H1 (cell line): ENCODE data around the gene JADE1. TPM values are rescaled to one million over a fixed set of nuclear protein-coding genes. Genes with fewer than 3 reads are reported as not detected.

Experiments
- CTCF ChIA-PET: fragments of 300-600 bp; sonication (Branson Sonifier 250); formaldehyde crosslinking; loops from one replicate; lab custom pipeline; 2021; ENCODE audit not compliant: partially characterized antibody; lab: Charles Lee
- POLR2A ChIA-PET: fragments of 300-600 bp; sonication (Branson Sonifier 250); formaldehyde crosslinking; loops from one replicate; lab custom pipeline; 2021; ENCODE audit warnings: inconsistent platforms; ENCODE audit not compliant: partially characterized antibody; lab: Charles Lee
- DNase-seq, 2 experiments: peaks; one replicate each; pipeline versions ENCODE4 v3.0.0 to v3.0.0-alpha.2; 2010 to 2022; ENCODE audit warnings: low spot score in 2 of 2, low read depth in 1 of 2, mixed read lengths in 1 of 2
- FAIRE-seq: peaks from 2 replicates; lab custom pipeline; 2011; peaks lifted over from hg19 to GRCh38; lab: Jason Lieb, UNC
- H2AFZ ChIP-seq: 2 replicates; pipeline ENCODE4 v1.8.1; 2012; ENCODE audit warnings: low read length, inconsistent platforms
- H2AK5ac ChIP-seq: 2 replicates; pipeline ENCODE4 v1.6.1; 2013; ENCODE audit warnings: low read depth, low read length
- H2BK120ac ChIP-seq: replicated peaks from 2 replicates; pipeline ENCODE3; 2013; ENCODE audit warnings: low read depth, low read length, inconsistent platforms
- H2BK12ac ChIP-seq: 2 replicates; pipeline ENCODE4 v1.6.1; 2013; ENCODE audit warnings: low read depth, low read length
- H2BK15ac ChIP-seq: 2 replicates; pipeline ENCODE4 v1.6.1; 2013; ENCODE audit warnings: low read length
- H2BK20ac ChIP-seq: 2 replicates; pipeline ENCODE4 v1.6.1; 2013; ENCODE audit warnings: low read length
- H2BK5ac ChIP-seq: 2 replicates; pipeline ENCODE4 v1.6.1; 2013; ENCODE audit warnings: low read depth, low read length
- H3K14ac ChIP-seq: 2 replicates; pipeline ENCODE4 v1.6.1; 2013; ENCODE audit warnings: inconsistent platforms; ENCODE audit not compliant: insufficient read length
- H3K18ac ChIP-seq: 2 replicates; pipeline ENCODE4 v1.6.1; 2013; ENCODE audit warnings: low read length; ENCODE audit errors: extremely low read depth
- H3K23ac ChIP-seq: 2 replicates; pipeline ENCODE4 v1.6.1; 2013; ENCODE audit warnings: inconsistent platforms; ENCODE audit not compliant: insufficient read length
- H3K23me2 ChIP-seq: 2 replicates; pipeline ENCODE4 v1.6.1; 2013; ENCODE audit warnings: low read depth, low read length
- H3K27ac ChIP-seq: 2 replicates; pipeline ENCODE4 v1.6.1; 2011; ENCODE audit warnings: low read depth, low read length, inconsistent platforms
- H3K27me3 ChIP-seq, 4 experiments: replicated peaks in 1 of 4; 1 replicate in 1 of 4; 2 replicates in 3 of 4; pipeline versions ENCODE4 v1.6.1 to v1.8.1; 2011 to 2013; ENCODE audit warnings: low read length in 3 of 4, mild to moderate bottlenecking in 3 of 4, inconsistent platforms in 2 of 4, mixed read lengths in 2 of 4, moderate library complexity in 1 of 4; ENCODE audit not compliant: control insufficient read depth in 3 of 4, insufficient read depth in 3 of 4; ENCODE audit errors: extremely low read depth in 1 of 4
- H3K36me3 ChIP-seq, 4 experiments: 2 replicates each; pipeline versions ENCODE4 v1.6.1 to v1.8.1; 2011 to 2013; ENCODE audit warnings: mild to moderate bottlenecking in 4 of 4, low read length in 3 of 4, moderate library complexity in 2 of 4, control low read depth in 1 of 4, inconsistent platforms in 1 of 4; ENCODE audit not compliant: insufficient read depth in 4 of 4, control insufficient read depth in 2 of 4
- H3K4ac ChIP-seq: replicated peaks from 2 replicates; pipeline ENCODE3; 2013; ENCODE audit warnings: low read length, low read depth, mixed read lengths, inconsistent platforms; ENCODE audit not compliant: insufficient read length
- H3K4me1 ChIP-seq, 4 experiments: replicated peaks in 1 of 4; 1 replicate in 1 of 4; 2 replicates in 3 of 4; pipeline versions ENCODE4 v1.6.1 to v1.8.1; 2011 to 2013; ENCODE audit warnings: low read length in 3 of 4, inconsistent platforms in 2 of 4, mixed read lengths in 1 of 4; ENCODE audit not compliant: insufficient read depth in 4 of 4, control insufficient read depth in 3 of 4
- H3K4me2 ChIP-seq, 2 experiments: 2 replicates each; pipeline versions ENCODE4 v1.6.1 to v1.8.1; 2011 to 2013; ENCODE audit warnings: low read depth in 2 of 2, low read length in 2 of 2, control low read depth in 1 of 2, inconsistent platforms in 1 of 2, mild to moderate bottlenecking in 1 of 2; ENCODE audit not compliant: insufficient read depth in 1 of 2
- H3K4me3 ChIP-seq, 4 experiments: fragments of 200-600, 300-600 bp in 1 of 4; sonication (generic), shearing (Covaris generic), sonication (Bioruptor Twin) in 1 of 4; 2 replicates each; pipeline versions ENCODE4 v1.5.1 to v1.8.1; 2011 to 2016; ENCODE audit warnings: low read length in 4 of 4, low read depth in 3 of 4, control low read depth in 2 of 4, inconsistent platforms in 2 of 4, mild to moderate bottlenecking in 2 of 4, mixed read lengths in 1 of 4, moderate library complexity in 1 of 4; ENCODE audit not compliant: insufficient read depth in 2 of 4; ENCODE audit errors: extremely low read depth in 1 of 4
- H3K56ac ChIP-seq: replicated peaks from 2 replicates; pipeline ENCODE3; 2013; ENCODE audit warnings: low read depth, mild to moderate bottlenecking, mixed read lengths, low read length, inconsistent platforms; ENCODE audit not compliant: insufficient read length
- H3K79me1 ChIP-seq: 2 replicates; pipeline ENCODE4 v1.6.1; 2013; ENCODE audit warnings: low read depth, low read length, control low read depth
- H3K79me2 ChIP-seq, 2 experiments: 2 replicates each; pipeline versions ENCODE4 v1.6.1 to v1.8.1; 2012 to 2013; ENCODE audit warnings: low read length in 2 of 2, mild to moderate bottlenecking in 2 of 2, inconsistent platforms in 1 of 2; ENCODE audit not compliant: insufficient read depth in 2 of 2, control insufficient read depth in 1 of 2
- H3K9ac ChIP-seq, 4 experiments: replicated peaks in 1 of 4; 1 replicate in 1 of 4; 2 replicates in 3 of 4; pipeline versions ENCODE4 v1.6.1 to v1.8.1; 2011 to 2013; ENCODE audit warnings: low read depth in 3 of 4, low read length in 3 of 4, control low read depth in 2 of 4, mild to moderate bottlenecking in 2 of 4, moderate library complexity in 2 of 4, inconsistent platforms in 1 of 4; ENCODE audit errors: extremely low read depth in 1 of 4
- H3K9me3 ChIP-seq, 2 experiments: 2 replicates each; pipeline versions ENCODE4 v1.6.1 to v1.8.1; 2012 to 2013; ENCODE audit warnings: mild to moderate bottlenecking in 2 of 2, moderate library complexity in 2 of 2, control low read depth in 1 of 2, inconsistent platforms in 1 of 2, low read depth in 1 of 2, low read length in 1 of 2, mixed read lengths in 1 of 2; ENCODE audit not compliant: insufficient read depth in 2 of 2
- H4K20me1 ChIP-seq, 2 experiments: replicated peaks in 1 of 2; 2 replicates each; pipeline versions ENCODE3 to v1.8.1; 2011 to 2013; ENCODE audit warnings: inconsistent platforms in 2 of 2, low read length in 2 of 2, mild to moderate bottlenecking in 1 of 2; ENCODE audit not compliant: insufficient read depth in 2 of 2, control insufficient read depth in 1 of 2
- H4K5ac ChIP-seq: 2 replicates; pipeline ENCODE4 v1.6.1; 2013; ENCODE audit warnings: low read length, low read depth, mixed read lengths, inconsistent platforms; ENCODE audit not compliant: insufficient read length
- H4K8ac ChIP-seq: 2 replicates; pipeline ENCODE4 v1.8.0; 2013; ENCODE audit warnings: mild to moderate bottlenecking, moderate library complexity, low read length, inconsistent platforms; ENCODE audit not compliant: insufficient read depth; ENCODE audit errors: extremely low read depth
- H4K91ac ChIP-seq: replicated peaks from 2 replicates; pipeline ENCODE3; 2013; ENCODE audit warnings: low read length, mixed read lengths, inconsistent platforms; ENCODE audit not compliant: insufficient read length
- BRCA1 ChIP-seq: IDR thresholded peaks from 2 replicates; pipeline ENCODE4 v1.6.1; 2012; ENCODE audit warnings: low read depth, low read length, improper control_type of control experiment
- CBX5 ChIP-seq: fragments of 300-800, 300-1000 bp; sonication (generic); IDR thresholded peaks from 2 replicates; pipeline ENCODE4 v1.7.1; 2016; ENCODE audit warnings: antibody characterized with exemption, low read length, low read depth
- E2F6 ChIP-seq: IDR thresholded peaks from 2 replicates; pipeline ENCODE4 v1.6.1; 2012; ENCODE audit warnings: inconsistent platforms
- EZH2 ChIP-seq: fragments of 200-600 bp; sonication (generic); IDR thresholded peaks from 2 replicates; pipeline ENCODE4 v1.7.1; 2012; ENCODE audit warnings: low read depth, mild to moderate bottlenecking, moderate library complexity, low read length, inconsistent platforms; ENCODE audit not compliant: severe bottlenecking
- GTF2F1 ChIP-seq: IDR thresholded peaks from 2 replicates; pipeline ENCODE4 v1.6.1; 2012; ENCODE audit warnings: low read depth, low read length, improper control_type of control experiment, borderline replicate concordance
- POLR2AphosphoS5 ChIP-seq: IDR thresholded peaks from 2 replicates; pipeline ENCODE4 v1.6.1; 2011; ENCODE audit warnings: low read depth, low read length
- RXRA ChIP-seq: IDR thresholded peaks from 2 replicates; pipeline ENCODE4 v1.6.1; 2011; ENCODE audit warnings: low read depth, mild to moderate bottlenecking, low read length, moderate library complexity; ENCODE audit not compliant: insufficient read depth
- SIX5 ChIP-seq: IDR thresholded peaks from 2 replicates; pipeline ENCODE4 v1.6.1; 2011; ENCODE audit warnings: mild to moderate bottlenecking, low read depth, low read length
- TBP ChIP-seq: IDR thresholded peaks from 2 replicates; pipeline ENCODE4 v1.6.1; 2011; ENCODE audit warnings: low read depth, low read length, improper control_type of control experiment
- TEAD4 ChIP-seq: IDR thresholded peaks from 2 replicates; pipeline ENCODE4 v1.6.1; 2012; ENCODE audit warnings: low read depth, low read length, inconsistent platforms, mixed read lengths
- USF2 ChIP-seq: IDR thresholded peaks from 2 replicates; pipeline ENCODE4 v1.6.1; 2011; ENCODE audit warnings: low read length, improper control_type of control experiment
- ZNF274 ChIP-seq: IDR thresholded peaks from 2 replicates; pipeline ENCODE4 v1.7.0; 2012; ENCODE audit warnings: low read length, borderline replicate concordance; ENCODE audit errors: extremely low read depth
- WGBS, 2 experiments: shearing (Covaris generic) in 1 of 2; methylation state at CpG; one replicate each; pipeline versions ENCODE4 v1.1.6 to v1.1.7; 2013 to 2015; ENCODE audit warnings: low lambda C conversion rate in 2 of 2, mixed read lengths in 2 of 2, inconsistent platforms in 1 of 2, low coverage in 1 of 2, missing lambda C conversion rate in 1 of 2; ENCODE audit not compliant: insufficient replicate concordance in 2 of 2, insufficient coverage in 1 of 2, insufficient read length in 1 of 2; ENCODE audit errors: extremely low coverage in 1 of 2, missing lambda C conversion rate in 1 of 2; 5-methylcytosine and 5-hydroxymethylcytosine counted together
- polyA plus RNA-seq, 7 experiments: library from polyadenylated mRNA; depleted of rRNA in 3 of 7; stranded (reverse) in 5 of 7; unstranded in 2 of 7; fragments of >200 nt in 5 of 7; fragments of 200-250 nt in 2 of 7; gene quantifications; 1 replicate in 5 of 7; 2 replicates in 1 of 7; 4 replicates in 1 of 7; pipeline versions ENCODE4 v1.2.1 to v1.2.3, GENCODE V29; 2011 to 2013; ENCODE audit warnings: missing spikeins in 2 of 7, mixed read lengths in 2 of 7
- total RNA-seq: library from RNA; stranded (reverse); fragmentation: NEBNext Ultra II Directional; extraction: Animal tissue kit (Norgen Biotek cat#: 25700); gene quantifications from 2 replicates; pipeline ENCODE4 v1.2.1, GENCODE V29; 2021

JADE1 gene
- total and polyA plus RNA-seq, 2 of the 8 experiments (the other 6 are each of a cell fraction or from before 2014, with no cell fraction given), result 37.7 to 213 TPM

GRCh38 chr4:128917781-128918180, 108.3 kb downstream of the JADE1 start:
- no peaks in the 10 kb centered on the region for H3K79me2 ChIP-seq
- no peaks in the 10 kb centered on the region for H3K36me3 ChIP-seq
- H3K27ac ChIP-seq, result no peak overlapping the region
- no peaks in the 10 kb centered on the region for H4K20me1 ChIP-seq
- H2BK120ac ChIP-seq, result no peak overlapping the region
- no peak overlapping the region for H3K18ac ChIP-seq
- no peaks in the 10 kb centered on the region for H3K23me2 ChIP-seq
- H3K14ac ChIP-seq, result no peak overlapping the region
- no peak overlapping the region for H2AK5ac ChIP-seq
- H4K8ac ChIP-seq, result no peak overlapping the region
- no peaks in the 10 kb centered on the region for H3K27me3 ChIP-seq
- FAIRE-seq (no peak), DNase-seq (no peak)
- H2BK12ac ChIP-seq, result no peak overlapping the region
- H3K4ac ChIP-seq, result no peak overlapping the region
- H2BK15ac ChIP-seq, result no peak overlapping the region
- no peak overlapping the region for H2BK5ac ChIP-seq
- no peak overlapping the region for H3K56ac ChIP-seq
- H3K4me1 ChIP-seq, result no peaks in the 10 kb centered on the region
- H2AFZ ChIP-seq, result no peak overlapping the region
- H2BK20ac ChIP-seq, result no peak overlapping the region
- H3K4me2 ChIP-seq, result no peak overlapping the region
- H3K4me3 ChIP-seq, result no peak overlapping the region
- no peak overlapping the region for H4K5ac ChIP-seq
- no peak overlapping the region for H4K91ac ChIP-seq
- 85% methylated on average over 2 of the region's 2 CpGs; no CpG with 5 or more reads in 1 of the 2 experiments for WGBS, 2 experiments
- H3K79me1 ChIP-seq, result no peaks in the 10 kb centered on the region
- ChIA-PET POLR2A (no interaction called here), CTCF (no interaction called here)
- no peak overlapping the region for H3K23ac ChIP-seq
- H3K9me3 ChIP-seq, result no peaks in the 10 kb centered on the region
- H3K9ac ChIP-seq, result no peak overlapping the region
- TF ChIP-seq TBP, result no peak
- no peak for TF ChIP-seq ZNF274
- TF ChIP-seq CBX5, result no peak
- TF ChIP-seq POLR2AphosphoS5, result no peak
- no peak for TF ChIP-seq RXRA
- TF ChIP-seq E2F6, result no peak
- TF ChIP-seq USF2, result no peak
- no peak for TF ChIP-seq BRCA1
- no peak for TF ChIP-seq EZH2
- TF ChIP-seq SIX5, result no peak
- TF ChIP-seq TEAD4, result no peak
- no peak for TF ChIP-seq GTF2F1
